ENCODE results near the gene ANXA5.

- TF ChIP-seq CTCF (IDR thresholded peaks at IDR 0.05) (no peak), POLR2A (IDR thresholded peaks at IDR 0.05) (no peak)
These were observed 6.8 kb downstream of the ANXA5 start for GRCh38 chr4:121690001-121690400.
